NCI-H526 (cell line): Measurements from ENCODE around the gene DDX55.
"Not testable (repeated sequence)": the region's sequence is repeated elsewhere in the genome, so short reads cannot be mapped to it uniquely, and the experiment has no call there.

Experiments used
- DNase-seq, 2 experiments: peaks; one replicate each; lab custom pipeline; 2025; lab: John Stamatoyannopoulos, UW

The DDX55 gene, protein sequence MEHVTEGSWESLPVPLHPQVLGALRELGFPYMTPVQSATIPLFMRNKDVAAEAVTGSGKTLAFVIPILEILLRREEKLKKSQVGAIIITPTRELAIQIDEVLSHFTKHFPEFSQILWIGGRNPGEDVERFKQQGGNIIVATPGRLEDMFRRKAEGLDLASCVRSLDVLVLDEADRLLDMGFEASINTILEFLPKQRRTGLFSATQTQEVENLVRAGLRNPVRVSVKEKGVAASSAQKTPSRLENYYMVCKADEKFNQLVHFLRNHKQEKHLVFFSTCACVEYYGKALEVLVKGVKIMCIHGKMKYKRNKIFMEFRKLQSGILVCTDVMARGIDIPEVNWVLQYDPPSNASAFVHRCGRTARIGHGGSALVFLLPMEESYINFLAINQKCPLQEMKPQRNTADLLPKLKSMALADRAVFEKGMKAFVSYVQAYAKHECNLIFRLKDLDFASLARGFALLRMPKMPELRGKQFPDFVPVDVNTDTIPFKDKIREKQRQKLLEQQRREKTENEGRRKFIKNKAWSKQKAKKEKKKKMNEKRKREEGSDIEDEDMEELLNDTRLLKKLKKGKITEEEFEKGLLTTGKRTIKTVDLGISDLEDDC

DNA sequence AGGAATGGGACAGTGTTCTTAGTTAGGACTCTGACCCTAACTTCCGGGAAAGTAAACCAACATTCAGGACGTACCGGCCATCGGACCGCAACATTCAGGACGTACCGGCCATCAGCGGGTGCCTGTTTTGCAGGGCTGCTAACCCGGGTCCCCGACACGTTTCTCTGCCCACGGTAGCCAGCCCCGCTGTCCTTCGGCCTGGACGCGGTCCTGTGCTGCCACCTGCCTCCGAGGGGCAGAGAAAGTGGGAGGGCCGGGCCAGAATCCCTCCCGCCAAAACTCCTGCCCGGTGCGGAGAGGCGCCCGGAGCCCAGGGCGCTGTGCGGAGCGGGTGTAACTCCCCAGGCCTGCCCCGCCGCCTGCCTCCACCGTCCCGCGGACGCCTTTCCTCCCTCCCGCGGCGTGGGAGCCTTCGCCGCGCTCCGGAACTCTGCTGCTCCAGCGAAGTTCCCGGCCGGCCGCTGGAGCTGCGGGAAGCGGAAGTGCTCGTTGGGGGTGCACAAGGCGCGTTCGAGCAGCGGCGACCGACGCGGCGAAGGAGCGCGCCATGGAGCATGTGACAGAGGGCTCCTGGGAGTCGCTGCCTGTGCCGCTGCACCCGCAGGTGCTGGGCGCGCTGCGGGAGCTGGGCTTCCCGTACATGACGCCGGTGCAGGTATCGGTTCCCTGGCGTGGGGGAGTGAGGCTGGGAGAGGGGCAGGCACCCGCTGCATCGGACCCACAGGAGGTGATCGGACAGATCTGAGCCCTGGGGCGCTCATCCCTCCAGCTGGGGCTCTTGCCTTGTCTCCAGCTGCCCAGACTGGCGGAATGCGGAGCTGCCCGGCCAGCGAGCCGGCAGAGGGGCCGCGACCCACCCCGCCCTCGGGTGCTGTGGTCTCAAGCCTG is at the start of gene DDX55:
Gene DDX55 (plus strand): TSS at position 498 of the 888 bp plus-strand sequence. CDS start 50 bp downstream, at position 548.
- peak; percentile 53 to 90 for DNase-seq

DNA sequence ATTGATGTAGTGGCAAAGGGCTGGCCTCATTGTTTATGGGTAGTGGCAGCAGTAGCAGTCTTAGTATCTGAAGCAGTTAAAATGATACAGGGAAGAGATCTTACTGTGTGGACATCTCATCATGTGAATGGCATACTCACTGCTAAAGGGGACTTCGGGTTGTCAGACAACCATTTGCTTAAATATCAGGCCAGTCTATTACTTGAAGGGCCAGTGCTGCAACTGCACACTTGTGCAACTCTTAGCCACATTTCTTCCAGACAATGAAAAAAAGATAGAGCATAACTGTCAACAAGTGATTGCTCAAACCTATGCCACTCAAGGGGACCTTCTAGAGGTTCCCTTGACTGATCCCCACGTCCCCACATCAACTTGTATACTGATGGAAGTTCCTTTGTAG is 47.8 kb upstream of the DDX55 start:
- DNase-seq = not testable (repeated sequence)

DNA sequence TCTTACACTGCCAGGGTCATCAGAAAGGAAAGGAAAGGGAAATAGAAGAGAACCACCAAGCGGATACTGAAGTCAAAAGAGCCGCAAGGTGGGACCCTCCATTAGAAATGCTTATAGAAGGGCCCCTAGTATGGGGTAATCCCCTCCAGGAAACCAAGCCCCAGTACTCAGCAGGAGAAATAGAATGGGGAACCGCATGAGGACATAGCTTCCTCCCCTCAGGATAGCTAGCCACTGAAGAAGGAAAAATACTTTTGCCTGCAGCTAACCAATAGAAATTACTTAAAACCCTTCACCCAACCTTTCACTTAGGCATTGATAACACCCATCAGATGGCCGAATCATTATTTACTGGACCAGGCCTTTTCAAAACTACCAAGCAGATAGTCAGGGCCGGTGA is 47.1 kb upstream of the DDX55 start:
- not testable (repeated sequence) for DNase-seq

DNA sequence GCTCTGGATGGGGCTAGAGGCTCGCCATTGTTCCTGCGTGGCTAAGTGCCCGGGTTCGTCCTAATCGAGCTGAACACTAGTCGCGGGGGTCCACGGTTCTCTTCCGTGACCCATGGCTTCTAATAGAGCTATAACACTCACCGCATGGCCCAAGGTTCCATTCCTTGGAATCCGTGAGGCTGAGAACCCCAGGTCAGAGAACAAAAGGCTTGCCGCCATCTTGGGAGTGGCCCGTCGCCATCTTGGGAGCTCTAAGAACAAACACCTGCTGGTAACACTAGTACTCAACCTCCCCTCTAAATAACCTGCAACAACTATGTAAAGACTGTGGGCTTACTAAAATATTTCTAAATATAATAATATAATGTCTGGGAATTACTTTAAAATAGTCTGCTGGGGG is 43.4 kb upstream of the DDX55 start:
- not testable (repeated sequence) for DNase-seq

DNA sequence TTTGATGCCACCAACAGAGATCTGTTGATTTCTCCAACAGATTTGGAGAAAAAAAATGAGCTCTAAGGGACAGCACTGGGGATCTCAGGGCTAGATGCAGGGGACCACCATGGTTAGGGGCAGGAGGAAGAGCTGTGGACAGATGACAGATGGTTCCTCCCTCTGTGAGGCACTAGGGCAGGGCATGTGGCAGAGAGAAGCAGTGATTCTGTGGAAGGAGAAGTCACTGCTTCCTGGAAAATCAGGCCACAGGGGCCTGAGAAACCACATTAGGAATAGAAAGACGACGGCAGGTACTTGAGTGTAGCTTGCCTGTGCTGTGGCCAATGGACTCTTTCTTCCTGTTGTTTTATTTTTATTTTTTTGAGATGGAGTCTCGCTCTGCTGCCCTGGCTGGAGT is 42.4 kb upstream of the DDX55 start:
- no peak for DNase-seq

DNA sequence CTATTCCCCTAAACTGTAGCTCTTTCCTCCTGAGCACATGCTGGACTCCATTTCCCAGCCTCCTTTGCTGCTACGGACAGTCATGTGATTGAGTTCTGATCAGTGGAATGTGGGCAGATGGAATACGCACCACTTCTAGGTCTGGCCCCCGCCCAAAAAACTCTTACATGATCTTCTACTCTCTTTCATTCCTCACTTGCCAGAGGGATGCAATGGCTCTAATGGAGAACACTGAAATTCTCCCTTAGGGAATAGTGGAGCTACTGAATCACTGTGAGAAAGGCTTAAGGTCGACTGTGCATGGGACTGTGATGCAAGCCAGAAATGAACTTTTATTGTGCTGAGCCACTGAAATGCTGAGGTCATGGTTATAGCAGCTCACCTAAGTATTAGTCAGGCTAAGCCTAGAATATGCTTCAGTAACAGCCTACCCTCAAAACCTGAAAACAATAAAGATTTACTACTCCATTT is 30.5 kb upstream of the DDX55 start:
- DNase-seq = peak in 1 of 2 experiments; percentile 25

DNA sequence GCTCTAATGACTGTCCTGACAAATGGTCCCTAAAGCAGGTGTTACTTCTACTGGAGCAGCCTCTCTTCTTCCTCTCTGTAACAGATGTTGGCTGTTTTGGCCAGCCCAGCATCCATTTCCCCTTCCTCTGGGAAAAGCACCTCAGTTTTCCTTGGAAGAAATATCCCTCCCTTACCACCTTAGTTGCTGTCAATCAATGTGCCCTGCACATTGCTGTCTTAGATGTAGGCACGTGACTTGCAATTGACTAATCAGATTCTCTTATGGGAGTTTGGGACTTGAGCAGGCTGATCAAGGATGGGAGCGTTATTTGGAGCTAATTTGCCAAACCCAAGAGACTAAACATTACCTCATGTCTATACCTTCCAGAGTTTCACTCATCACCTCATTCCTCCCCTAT is 29.5 kb upstream of the DDX55 start:
- DNase-seq = no peak

DNA sequence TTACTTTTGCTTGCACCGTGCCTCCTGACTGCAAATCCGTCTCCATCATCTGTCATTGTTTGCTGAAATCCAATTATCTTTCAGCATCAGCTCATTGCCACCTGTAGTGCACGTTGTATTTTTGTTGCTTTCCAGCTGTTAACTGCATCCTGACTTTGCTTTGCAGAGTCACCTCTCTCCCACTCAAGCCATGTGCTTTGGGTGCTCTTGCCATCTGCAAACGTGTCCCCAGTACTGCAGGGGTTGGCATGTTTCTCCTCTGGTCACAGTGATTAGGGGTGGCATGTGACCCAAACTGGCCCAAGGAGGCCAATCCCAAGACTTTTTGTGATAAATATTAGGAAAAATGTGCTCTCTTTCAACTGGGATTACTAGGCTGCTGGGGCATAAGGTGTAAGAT is 28.0 kb upstream of the DDX55 start:
- no peak for DNase-seq

DNA sequence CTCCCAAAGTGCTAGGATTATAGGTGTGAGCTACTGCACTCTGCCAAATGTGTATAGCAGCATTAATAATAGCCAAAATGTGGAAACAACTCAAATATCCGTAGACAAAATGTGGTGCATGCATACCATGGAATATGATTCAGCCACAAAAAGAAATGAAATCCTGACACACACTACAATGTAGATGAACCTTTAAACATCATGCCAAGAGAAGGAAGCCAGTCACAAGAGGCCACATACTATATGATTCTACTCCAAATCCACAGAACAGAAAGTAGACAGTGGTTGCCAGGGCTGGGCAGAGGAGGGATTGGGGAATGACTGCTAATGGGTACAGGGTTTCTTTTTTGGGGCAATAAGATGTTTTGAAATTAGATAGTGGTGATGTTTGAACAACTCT is 25.3 kb upstream of the DDX55 start:
- no peak for DNase-seq

DNA sequence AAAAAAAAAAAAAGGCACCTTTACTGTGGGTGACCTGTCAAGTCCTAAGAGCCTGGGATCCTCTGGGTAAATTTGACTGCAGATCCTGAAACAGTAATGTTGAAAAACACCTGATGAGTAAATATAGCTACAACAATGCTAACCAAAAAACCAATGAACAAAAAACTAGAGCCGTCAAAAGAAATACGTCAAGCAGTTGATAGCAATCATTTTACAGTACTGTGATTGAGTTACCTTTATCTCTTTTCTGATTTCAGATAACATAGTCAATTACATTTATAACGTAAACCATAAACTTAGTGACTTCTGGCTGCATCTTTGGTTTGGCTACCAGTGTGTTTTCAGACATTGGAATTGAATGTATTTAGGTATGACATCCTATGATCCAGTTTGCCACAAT is 23.7 kb upstream of the DDX55 start:
- no peak for DNase-seq

DNA sequence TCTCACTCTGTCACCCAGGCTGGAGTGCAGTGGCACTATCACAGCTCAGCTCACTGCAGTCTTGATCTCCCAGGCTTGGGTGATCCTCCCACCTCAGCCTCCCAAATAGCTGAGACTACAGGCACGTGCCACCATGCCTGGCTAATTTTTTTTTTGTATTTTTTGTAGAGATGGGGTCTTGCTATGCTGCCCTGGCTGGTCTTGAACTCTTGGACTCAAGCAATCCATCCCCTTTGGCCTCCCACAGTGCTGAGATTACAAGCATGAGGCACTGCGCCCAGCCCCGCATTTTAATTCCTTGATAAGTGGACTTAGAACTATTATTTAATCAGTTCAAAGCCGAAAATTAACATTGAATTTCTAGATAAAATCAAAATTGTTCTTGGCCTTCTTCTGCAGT is 23.1 kb upstream of the DDX55 start:
- not testable (repeated sequence) for DNase-seq

DNA sequence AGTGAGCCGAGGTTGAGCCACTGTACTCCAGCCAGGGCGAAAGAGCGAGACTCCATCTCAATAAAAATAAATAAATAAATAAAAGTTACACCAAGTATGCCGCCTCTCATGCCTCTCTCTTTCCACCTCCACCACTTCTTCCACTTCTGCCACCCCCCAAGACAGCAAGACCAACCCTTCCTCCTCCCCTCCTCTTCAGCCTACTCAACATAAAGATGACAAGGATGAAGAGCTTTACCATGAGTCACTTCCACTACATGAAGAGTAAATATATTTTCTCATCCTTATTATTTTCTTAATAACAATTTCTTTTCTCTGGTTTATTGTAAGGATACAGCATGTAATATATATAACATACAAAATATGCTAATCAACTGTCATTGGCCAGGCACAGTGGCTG is 21.1 kb upstream of the DDX55 start:
- no peak for DNase-seq

DNA sequence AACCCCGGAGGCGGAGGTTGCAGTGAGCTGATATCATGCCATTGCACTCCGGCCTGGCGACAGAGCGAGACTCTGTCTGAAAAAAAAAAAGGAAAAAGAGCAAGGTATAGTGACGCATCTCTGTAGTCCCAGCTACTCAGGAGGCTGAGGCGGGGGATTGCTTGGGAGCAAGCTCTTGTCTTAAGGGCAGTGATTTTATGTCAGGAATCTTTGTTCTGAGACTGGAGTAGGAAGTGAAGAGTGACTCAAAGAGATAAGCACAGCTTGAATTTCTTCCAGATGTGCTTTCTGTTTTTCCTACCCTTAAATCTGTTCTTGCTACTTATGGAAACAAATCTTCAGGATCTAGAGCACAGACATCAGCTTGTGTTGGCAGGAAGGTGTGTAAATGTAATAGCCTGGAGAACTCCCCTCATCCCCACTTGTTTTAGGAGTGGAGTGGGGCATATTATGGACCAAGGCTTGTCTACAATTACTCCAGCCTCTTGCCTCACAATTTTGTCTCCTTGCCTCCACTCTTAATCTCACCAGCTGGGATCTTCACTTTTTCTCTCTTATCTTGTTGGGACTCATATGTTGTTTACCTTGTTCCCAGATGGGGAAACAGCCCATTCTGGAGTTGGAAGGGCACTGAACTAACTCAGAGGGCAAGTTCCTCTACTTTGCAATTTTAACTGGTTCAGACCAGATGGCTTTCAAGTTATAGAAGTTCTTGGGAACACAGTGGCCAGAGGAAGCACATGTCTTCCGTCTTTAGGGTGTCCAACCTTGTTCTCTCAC is 10.0 kb upstream of the DDX55 start:
- no peak for DNase-seq

DNA sequence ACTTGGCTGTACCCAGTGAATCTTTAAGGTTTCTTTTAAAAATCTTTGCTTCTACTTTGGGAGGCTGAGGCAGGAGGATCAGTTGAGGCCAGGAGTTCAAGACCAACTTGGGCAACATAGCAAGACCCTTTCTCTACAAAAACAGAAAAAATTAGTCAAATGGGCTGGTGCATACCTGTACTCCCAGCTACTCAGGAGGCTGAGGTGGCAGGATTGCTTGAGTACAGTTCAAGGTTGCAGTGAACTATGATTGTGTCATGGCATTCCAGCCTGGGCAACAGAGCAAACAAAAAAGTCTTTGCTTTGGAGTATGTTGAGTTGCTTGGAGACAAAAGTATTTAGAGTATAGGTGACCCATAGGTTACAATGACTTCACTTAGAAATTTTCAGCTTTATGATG is 6.2 kb upstream of the DDX55 start:
- no peak for DNase-seq

DNA sequence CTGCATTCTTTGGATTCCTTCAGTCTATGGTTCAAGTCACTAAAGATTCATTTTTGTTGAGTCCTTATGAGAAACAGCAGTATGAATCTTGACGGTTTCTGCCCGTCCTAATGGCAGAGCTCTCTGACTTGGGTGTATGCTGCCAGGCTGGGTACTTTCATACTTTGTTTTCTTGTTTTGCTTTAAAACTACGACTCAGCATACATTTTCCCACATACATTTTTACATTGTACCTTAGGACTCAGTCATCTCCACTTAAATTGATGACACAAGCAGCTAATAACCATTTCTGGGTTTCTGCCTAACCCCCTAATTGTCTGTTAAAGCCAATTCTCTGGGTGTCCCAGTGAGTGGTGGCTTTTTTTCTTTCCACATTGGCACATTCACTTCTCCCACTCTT is 4.8 kb upstream of the DDX55 start:
- no peak for DNase-seq

DNA sequence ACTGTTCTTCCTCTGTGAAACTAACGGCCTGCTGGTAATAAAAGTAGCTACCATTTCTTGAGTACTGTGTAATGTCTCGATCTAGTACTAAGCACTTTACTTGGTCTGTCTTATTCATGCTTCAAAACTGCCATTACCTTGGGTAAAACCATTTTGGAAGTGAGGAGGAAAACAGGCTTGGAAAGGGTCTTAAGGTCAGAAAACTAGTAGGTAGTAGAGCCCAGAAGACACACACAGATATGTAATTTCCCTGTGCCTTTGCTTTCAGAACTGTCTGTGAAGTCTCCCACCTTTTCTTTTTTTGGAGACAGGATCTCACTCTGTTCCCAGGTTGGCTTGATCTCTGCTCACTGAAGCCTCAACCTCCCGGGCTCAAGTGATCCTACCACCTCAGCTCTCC is 3.4 kb upstream of the DDX55 start:
- DNase-seq = no peak

DNA sequence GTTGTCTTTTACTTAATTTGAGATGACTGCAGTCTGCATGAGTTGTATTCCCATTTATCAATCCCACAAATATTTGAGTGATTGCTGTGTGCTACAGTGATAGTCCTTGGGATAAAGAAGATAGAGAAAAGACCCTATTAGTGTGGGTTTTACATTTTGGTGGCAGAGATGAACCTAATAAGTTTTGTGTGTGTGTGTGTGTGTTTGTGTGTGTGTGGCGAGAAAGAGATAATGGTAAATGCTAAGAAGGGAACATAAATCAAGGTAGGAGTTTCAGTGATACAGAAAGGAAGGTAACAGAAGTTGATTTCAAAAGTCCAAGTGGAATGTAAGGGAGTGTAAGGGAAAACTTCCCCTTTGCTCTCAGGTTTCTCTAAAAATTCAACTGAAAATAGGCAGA is 2.6 kb upstream of the DDX55 start:
- no peak for DNase-seq

DNA sequence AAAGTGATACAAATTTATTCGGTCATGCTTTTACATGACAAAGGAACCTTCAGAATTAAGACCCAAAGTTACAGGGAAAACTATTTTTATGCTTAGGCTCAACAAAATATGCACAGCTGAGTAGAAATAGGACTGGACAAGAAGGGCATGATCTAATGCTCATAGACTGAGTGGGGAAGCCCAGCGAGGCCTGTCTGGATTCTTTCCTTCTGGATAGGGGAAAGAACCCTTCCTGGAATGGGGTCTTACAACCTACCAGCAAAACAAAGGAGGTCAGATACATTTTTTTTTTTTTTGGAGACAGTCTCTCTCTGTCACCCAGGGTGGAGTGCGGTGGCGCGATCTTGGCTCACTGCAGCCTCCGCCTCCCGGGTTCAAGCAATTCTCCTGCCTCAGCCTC is 2.2 kb upstream of the DDX55 start:
- no peak for DNase-seq

DNA sequence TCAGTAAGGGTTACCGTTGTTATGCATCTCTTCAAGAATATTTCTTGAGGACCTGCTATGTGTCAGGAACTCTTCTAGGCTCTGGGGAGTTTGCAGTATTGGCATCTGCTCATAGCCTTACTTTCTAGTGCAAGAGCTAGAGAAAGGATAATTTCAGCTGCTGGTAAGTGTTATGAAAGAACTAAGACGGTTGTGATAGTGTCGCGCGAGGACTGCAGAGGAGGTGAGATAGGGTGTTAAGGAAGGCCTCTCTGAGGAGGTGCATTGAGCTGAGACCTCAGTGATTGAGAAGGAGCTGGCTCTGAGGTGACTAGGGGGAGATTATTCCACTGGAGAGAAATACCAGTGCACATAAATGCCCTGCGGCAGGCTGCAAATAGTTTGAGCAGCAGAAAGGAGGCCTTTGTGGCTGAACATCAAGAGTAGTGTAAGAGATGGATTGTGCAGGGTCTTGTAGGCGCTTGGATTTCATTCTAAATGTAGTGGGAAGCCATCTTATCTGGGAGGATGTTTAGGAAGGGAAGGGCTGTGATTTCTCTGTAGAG is 824 bp downstream of the DDX55 start:
- no peak for DNase-seq

DNA sequence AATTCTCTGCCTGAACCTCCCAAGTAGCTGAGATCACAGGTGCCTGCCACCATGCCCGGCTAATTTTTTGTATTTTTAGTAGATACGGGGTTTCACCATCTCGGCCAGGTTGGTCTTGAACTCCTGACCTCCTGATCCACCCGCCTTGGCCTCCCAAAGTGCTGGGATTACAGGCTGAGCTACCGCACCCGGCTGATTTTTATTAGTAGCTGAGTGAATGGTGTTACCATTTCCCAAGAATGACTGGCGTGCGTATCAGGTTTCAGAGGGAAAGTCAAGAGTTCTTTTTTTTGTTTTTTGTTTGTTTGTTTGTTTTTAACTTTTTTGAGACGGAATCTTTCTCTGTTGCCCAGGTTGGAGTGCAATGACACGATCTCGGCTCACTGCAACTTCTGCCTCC is 1.6 kb downstream of the DDX55 start:
- not testable (repeated sequence) for DNase-seq

DNA sequence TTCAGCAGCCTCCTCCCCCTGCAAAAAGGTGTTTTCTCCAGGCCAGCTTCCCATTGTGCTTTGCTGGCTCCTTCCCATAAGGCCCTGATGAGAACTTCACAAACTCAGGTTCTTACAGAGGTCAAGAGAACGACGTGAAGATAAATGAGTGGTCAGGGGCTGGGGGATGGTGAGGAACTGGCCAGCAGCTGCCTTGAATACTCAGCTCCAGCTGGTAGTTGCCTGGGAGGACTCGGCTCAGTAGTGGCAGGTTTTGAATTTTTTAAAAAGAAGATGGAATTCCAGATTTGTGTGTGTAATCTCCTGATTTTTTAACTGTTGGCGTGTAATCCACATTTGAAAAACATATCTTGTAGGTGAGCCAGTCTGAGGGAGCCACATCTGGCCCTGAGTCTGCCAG is 5.9 kb downstream of the DDX55 start:
- DNase-seq = no peak

DNA sequence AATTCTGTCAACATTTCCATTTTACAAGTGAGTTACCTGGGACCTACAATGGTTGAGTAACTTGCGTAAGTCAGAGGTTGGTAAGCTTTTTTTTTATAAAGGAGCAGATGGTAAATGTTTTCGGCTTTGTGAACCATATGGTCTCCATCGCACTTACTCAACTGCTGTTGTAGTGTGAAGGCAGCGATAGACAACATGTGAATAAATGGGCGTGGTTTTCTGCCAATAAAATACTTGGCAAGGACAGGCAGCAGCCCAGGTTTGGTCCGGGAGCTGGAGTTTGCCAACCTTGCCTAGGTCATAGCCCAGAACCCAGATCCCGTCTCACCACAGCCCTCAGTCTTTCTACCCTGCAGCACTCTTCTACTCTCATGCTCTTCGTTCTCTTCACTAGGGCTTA is 6.3 kb downstream of the DDX55 start:
- no peak for DNase-seq
